ENCODE measurements around the gene KRTAP1-1.

- TF ChIP-seq CTCF (IDR thresholded peaks at IDR 0.05; ENCODE audit: low read depth, low read length) (no peak), EZH2phosphoT487 (IDR thresholded peaks at IDR 0.05; ENCODE audit: low read depth) (no peak)
These were observed 31.3 kb downstream of the KRTAP1-1 start for GRCh38 chr17:41009936-41010335.

Data from OCI-LY3 (cell line).